Activated naive CD8-positive, alpha-beta T cell treated with anti-CD3 and anti-CD28 coated beads, Interleukin-2, amount 50 U/mL, for 24 hours (primary cell): ENCODE measurements around the gene PACS1.

Source experiments
- ATAC-seq: fragments of 150-1000 bp; cut with Tn5 transposase; one replicate; pipeline ENCODE4 v1.10.0; 2021
- DNase-seq: peaks from one replicate; pipeline ENCODE4 v3.0.0; 2021
- H3K27ac Mint-ChIP-seq: one replicate; pipeline ENCODE4 v1.8.0; 2021; ENCODE audit warnings: mild to moderate bottlenecking, mixed read lengths
- H3K27me3 Mint-ChIP-seq: one replicate; pipeline ENCODE4 v1.8.0; 2021; ENCODE audit warnings: mixed read lengths
- H3K36me3 Mint-ChIP-seq: one replicate; pipeline ENCODE4 v1.8.0; 2021; ENCODE audit warnings: low read depth, mixed read lengths
- H3K4me1 Mint-ChIP-seq: one replicate; pipeline ENCODE4 v1.8.0; 2021; ENCODE audit warnings: mixed read lengths
- H3K4me3 Mint-ChIP-seq: one replicate; pipeline ENCODE4 v1.8.0; 2021; ENCODE audit warnings: mild to moderate bottlenecking, moderate library complexity, mixed read lengths
- H3K9me3 Mint-ChIP-seq: one replicate; pipeline ENCODE4 v1.8.0; 2021; ENCODE audit warnings: mixed read lengths

The PACS1 gene

DNA sequence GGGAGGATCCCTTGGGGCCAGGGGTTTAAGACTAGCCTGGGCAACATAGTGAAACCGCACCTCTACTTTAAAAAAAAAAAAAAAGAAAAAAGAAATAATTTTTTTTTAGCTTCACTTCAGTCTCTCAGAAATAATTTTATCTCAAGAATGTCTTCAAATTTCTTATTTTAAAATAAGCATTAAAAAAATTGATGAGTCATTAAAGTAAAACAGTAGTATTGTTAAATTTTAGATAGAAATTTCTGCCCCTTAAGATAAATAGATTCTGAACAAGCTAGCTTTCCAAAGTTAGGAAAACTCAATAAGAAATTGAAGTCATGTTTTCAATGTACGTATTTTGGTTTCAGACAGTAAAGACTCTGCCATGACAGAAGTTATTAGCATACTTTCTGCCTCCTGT, 7.7 kb upstream of the PACS1 start:
- ATAC-seq (no peak), DNase-seq (no peak)
- Mint-ChIP-seq H3K36me3 (peaks cover 84% of the 10 kb centered on the region), H3K4me1 (peaks cover 58% of the 10 kb centered on the region), H3K9me3 (no peaks in the 10 kb centered on the region), H3K4me3 (no peak overlapping the region), H3K27me3 (no peaks in the 10 kb centered on the region), H3K27ac (peak overlapping the region; percentile 73)

DNA sequence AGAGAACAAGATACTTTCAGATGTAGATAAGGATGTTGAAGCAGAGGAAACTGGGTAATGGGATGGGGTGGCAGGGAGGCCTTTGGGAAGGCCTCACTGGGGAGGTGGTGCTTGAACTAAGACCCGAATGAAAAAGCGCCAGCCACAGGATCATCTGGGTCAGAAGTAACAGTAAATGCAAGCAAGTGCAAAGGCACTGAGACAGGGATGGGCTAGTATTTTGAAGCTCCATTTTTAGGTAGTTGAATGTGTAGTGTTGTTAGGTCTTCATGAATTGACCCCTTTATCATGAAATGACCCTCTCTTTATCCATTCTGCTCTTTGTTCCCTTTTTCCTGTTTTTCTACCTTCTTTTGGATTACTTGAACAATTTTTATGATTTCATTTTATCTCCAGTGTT, 6.2 kb upstream of the PACS1 start:
- peak overlapping the region; percentile 73 for H3K27ac Mint-ChIP-seq
- no peaks in the 10 kb centered on the region for H3K27me3 Mint-ChIP-seq
- no peaks in the 10 kb centered on the region for H3K9me3 Mint-ChIP-seq
- DNase-seq (no peak), ATAC-seq (no peak)
- peaks cover 87% of the 10 kb centered on the region for H3K36me3 Mint-ChIP-seq
- H3K4me1 Mint-ChIP-seq: peaks cover 68% of the 10 kb centered on the region
- no peak overlapping the region for H3K4me3 Mint-ChIP-seq

DNA sequence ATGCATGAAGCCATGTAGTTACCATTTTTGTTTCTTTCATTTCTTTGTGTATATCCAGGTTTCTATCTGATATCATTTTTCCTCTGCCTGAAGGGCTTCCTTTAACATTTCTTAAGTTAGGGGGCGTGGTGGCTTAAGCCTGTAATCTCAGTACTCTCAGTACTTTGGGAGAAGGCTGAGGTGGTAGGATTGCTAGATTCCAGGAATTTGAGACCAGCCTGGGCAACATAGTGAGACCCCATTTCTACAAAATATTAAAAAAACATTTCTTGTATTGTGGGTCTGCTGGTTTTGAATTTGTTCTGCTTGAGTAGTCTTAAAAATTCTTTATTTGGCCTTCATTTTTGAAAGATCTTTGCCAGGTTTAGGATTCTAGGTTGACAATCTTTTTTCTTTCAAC, 5.5 kb upstream of the PACS1 start:
- ATAC-seq (no peak), DNase-seq (no peak)
- H3K4me3 Mint-ChIP-seq: no peak overlapping the region
- H3K27me3 Mint-ChIP-seq: no peaks in the 10 kb centered on the region
- no peaks in the 10 kb centered on the region for H3K9me3 Mint-ChIP-seq
- H3K27ac Mint-ChIP-seq: no peak overlapping the region
- peaks cover 71% of the 10 kb centered on the region for H3K4me1 Mint-ChIP-seq
- peaks cover 83% of the 10 kb centered on the region for H3K36me3 Mint-ChIP-seq

DNA sequence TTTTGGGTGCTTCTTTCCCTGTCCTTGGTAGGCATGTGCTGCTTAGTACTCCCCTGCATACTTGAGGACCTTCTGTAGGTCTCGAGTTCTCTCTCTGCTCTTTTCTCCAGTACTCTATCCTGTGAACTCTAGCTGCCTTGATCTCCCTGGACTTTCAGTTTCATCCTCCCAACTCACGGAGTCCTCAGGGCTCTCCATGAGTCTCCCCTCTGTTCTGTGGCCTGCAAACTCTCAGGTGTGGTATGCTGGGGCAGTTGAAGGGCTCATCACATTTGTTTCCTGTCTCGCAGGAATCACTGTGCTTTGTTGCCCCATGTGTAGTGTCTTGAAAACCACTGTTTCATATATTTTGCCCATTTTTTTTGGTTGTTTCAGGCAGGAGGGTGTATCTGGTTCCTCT, 3.3 kb upstream of the PACS1 start:
- Mint-ChIP-seq H3K27me3 (no peaks in the 10 kb centered on the region), H3K4me1 (peaks cover 58% of the 10 kb centered on the region), H3K36me3 (peaks cover 71% of the 10 kb centered on the region), H3K4me3 (no peak overlapping the region), H3K27ac (peak overlapping the region; percentile 37), H3K9me3 (no peaks in the 10 kb centered on the region)
- no peak for DNase-seq
- ATAC-seq: no peak

DNA sequence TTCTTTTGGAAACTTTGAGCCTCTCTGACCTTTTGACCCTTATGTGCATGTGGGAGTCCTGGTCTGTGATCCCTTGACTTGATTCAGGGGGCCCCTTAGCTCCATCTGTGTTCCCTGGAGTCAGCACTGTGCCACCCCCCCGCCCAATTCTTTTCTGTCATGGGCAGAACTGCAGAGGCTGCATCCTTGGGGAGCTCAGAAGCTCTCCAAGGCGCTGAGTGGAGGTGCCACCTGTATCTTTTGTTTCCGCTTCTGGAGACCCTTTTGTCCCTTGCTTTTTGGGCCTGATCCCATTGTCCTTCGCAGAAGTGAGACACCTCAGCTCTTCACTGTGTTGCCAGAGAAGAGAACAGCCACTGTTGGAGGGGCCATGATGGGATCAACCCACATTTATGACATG, 2.4 kb upstream of the PACS1 start:
- Mint-ChIP-seq H3K27ac (peak overlapping the region; percentile 95), H3K36me3 (peaks cover 72% of the 10 kb centered on the region), H3K4me1 (peaks cover 64% of the 10 kb centered on the region), H3K4me3 (no peak overlapping the region), H3K27me3 (no peaks in the 10 kb centered on the region), H3K9me3 (no peaks in the 10 kb centered on the region)
- DNase-seq (no peak), ATAC-seq (no peak)

DNA sequence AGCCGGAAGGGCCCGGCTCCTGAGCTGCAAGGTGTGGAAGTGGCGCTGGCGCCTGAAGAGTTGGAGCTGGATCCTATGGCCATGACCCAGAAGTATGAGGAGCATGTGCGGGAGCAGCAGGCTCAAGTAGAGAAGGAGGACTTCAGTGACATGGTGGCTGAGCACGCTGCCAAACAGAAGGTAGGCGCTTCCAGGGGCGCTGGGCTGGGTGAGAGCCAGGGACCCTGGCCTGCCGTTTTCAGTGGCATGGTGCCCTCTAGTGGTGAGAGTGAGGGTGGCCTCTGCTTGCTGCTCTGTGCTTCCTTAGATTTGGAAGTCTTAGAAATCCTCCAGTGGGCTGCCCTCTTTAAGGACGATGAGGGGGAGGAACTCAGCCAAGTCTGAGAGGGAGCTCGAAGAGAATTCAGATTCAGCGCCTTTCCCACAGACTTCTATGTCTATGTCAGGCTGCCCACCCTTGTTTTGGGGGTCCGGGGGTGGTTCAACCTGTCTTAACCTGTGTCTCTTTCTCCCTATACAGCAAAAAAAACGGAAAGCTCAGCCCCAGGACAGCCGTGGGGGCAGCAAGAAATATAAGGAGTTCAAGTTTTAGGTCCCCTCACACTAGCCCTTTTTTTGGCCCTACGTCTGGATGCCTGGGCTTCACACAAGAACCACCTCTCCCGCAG, 1.8 kb upstream of the PACS1 start:
- ATAC-seq: peak; percentile 39
- Mint-ChIP-seq H3K27ac (peak overlapping the region; percentile 95), H3K9me3 (no peaks in the 10 kb centered on the region), H3K4me3 (peak overlapping the region; percentile 77), H3K4me1 (peaks cover 66% of the 10 kb centered on the region), H3K36me3 (peaks cover 69% of the 10 kb centered on the region), H3K27me3 (no peaks in the 10 kb centered on the region)
- DNase-seq: peak; percentile 81

DNA sequence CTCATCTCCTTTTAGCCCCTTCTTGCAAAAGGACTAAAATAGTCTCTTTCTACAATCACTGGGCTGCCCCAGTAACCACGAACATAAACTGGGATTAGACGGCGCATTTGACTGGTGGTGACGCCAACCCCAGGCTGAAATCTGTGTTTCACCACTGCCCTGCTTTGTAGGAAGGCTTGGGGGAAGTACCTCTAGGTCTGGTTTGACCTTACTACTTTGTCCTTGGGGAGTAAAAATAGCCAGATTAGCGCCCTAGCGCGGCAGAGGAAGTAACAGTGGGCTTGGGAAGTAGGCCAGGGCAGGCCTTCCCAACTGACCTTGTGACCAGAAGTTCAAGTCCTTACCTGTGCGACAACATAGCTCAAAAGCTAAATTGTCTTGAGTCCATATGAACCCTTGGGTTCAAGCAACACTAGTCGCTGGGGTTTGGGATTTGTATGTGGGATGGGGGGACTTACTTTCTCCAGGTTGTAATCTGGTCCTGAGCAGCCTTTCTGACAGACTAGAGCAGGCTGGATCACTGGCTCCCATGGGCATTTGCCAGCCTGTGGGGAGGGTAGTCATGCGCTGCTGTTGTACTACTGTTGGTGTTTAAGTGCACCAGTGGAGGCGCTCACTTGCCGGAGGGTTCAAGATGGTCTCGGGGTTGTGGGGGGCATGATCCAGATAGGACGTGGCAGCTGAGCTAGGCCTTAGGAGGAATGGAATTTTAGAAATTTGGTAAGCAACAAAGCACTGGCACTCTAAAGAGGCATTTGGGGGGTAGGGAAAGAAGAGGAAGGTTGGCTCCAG, 953 bp upstream of the PACS1 start:
- Mint-ChIP-seq H3K9me3 (no peaks in the 10 kb centered on the region), H3K4me1 (peaks cover 68% of the 10 kb centered on the region), H3K4me3 (peak overlapping the region; percentile 77), H3K27me3 (no peaks in the 10 kb centered on the region), H3K27ac (peak overlapping the region; percentile 95), H3K36me3 (peaks cover 64% of the 10 kb centered on the region)
- peak; percentile 58 for DNase-seq
- ATAC-seq: peak; percentile 33

DNA sequence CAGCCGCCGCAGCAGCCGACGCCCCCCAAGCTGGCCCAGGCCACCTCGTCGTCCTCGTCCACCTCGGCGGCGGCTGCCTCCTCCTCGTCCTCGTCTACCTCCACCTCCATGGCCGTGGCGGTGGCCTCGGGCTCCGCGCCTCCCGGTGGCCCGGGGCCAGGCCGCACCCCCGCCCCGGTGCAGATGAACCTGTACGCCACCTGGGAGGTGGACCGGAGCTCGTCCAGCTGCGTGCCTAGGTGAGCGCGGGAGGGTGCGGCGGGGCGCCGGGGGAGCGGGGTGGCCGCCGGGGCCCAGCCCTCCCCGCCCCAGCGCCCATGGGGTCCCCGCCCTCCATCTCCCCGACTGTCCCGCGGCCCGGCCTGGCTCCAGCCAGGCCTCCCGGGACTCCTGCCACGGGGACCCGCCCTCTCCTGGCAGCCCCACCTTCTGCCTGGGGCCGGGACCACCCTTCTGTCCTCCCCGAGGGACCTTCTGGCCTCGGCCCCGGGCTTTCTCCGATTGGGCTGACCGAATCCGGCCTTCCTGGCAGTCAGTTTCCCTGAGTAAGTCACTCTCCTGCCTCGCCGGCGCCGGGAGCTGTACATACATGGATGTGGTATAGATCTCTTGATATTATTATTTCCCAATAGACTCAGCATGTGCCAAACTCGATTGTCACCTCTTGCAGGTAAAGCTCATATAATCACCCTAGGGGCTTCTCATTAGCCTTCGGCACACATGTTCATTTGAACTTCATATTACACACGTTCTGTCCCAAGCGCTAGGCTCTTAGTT, 720 bp downstream of the PACS1 start:
- DNase-seq (no peak), ATAC-seq (no peak)
- Mint-ChIP-seq H3K27me3 (no peaks in the 10 kb centered on the region), H3K9me3 (no peaks in the 10 kb centered on the region), H3K4me3 (peak overlapping the region; percentile 93), H3K4me1 (peaks cover 72% of the 10 kb centered on the region), H3K27ac (peak overlapping the region; percentile 88), H3K36me3 (peaks cover 61% of the 10 kb centered on the region)

DNA sequence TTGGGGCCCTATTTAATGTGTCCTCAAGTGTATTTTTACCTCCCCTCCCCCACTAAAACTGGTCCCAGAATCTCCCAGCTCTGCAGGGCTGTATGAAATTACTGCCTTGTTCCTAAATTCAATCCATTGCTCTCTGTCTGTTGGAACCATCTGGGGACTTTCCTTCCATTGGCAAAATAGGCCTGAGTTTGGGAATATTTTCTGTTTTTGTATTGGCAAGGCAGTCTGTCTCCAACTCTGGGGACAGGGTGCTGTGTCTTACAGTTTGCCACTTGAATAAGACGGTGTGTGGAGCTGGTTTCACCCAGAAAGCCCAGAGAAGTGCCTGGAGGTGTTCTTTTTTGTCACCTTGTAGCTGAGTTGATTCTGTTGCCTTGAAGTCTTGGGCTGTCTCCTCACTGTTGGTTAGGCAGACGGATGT, 1.3 kb downstream of the PACS1 start:
- ATAC-seq: no peak
- peak overlapping the region; percentile 88 for H3K27ac Mint-ChIP-seq
- peaks cover 61% of the 10 kb centered on the region for H3K36me3 Mint-ChIP-seq
- H3K4me3 Mint-ChIP-seq: peak overlapping the region; percentile 93
- H3K27me3 Mint-ChIP-seq: no peaks in the 10 kb centered on the region
- peaks cover 74% of the 10 kb centered on the region for H3K4me1 Mint-ChIP-seq
- no peak for DNase-seq
- no peaks in the 10 kb centered on the region for H3K9me3 Mint-ChIP-seq

DNA sequence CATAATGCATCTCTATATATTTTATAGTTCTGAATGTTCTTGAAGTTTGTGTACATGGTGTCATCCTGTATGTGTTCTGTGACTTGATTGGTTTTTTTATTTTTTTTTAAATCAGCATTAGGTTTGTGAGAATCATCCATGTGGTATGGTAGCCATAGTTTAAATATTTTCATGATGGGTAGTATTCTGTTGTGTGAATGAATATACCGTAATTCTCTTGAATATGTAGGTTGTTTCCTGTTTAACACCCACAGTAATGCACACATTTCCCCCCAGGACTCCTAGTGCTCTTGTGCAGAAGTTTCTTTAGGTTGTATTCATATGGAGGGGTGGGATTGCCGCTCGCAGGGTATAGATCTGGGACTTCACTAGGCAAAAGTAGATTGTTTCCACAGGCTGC, 2.0 kb downstream of the PACS1 start:
- H3K36me3 Mint-ChIP-seq: peaks cover 58% of the 10 kb centered on the region
- DNase-seq (no peak), ATAC-seq (no peak)
- no peaks in the 10 kb centered on the region for H3K9me3 Mint-ChIP-seq
- H3K4me3 Mint-ChIP-seq: peak overlapping the region; percentile 93
- no peaks in the 10 kb centered on the region for H3K27me3 Mint-ChIP-seq
- H3K27ac Mint-ChIP-seq: peak overlapping the region; percentile 88
- H3K4me1 Mint-ChIP-seq: peaks cover 70% of the 10 kb centered on the region

DNA sequence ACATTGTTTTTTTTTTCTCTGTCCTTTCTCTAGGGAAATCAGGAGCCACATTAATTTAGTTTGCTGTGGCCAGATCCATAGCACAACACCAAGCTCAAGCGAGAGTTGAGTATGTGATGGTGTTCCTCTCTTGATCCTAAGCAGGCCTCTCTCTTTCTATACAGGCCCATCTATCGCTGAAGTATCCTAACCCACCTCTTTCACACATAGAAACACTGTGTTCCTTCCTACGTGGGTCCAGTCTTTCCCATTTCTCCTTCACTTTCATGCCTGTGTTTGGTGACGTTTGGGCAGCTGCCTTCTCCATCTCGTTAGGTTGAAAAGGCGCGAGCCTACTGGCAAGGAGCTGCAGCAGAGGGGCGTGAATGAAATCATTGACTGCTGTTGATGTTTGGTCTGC, 2.4 kb downstream of the PACS1 start:
- Mint-ChIP-seq H3K36me3 (peaks cover 56% of the 10 kb centered on the region), H3K4me1 (peaks cover 69% of the 10 kb centered on the region), H3K27ac (peak overlapping the region; percentile 88)

DNA sequence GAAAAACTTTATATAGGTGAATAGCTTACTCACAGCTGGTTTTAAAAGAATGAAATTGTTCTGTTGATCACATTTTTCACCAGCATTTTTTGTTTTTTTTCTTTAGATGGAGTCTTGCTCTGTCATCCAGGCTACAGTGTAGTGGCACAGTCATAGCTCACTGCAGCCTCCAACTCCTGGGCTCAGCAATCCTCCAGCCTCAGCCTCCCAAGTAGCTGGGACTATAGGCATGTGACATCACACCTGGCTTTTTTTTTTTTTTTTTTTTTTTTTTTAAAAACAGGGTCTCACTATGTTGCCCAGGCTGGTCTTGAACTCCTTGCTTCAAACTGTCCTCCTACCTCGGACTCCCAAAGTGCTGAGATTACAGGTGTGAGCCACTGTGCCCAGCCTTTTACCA, 3.6 kb downstream of the PACS1 start:
- H3K27ac Mint-ChIP-seq: no peak overlapping the region
- H3K9me3 Mint-ChIP-seq: no peaks in the 10 kb centered on the region
- ATAC-seq (no peak), DNase-seq (no peak)
- peaks cover 66% of the 10 kb centered on the region for H3K4me1 Mint-ChIP-seq
- H3K4me3 Mint-ChIP-seq: no peak overlapping the region
- H3K36me3 Mint-ChIP-seq: peaks cover 53% of the 10 kb centered on the region
- H3K27me3 Mint-ChIP-seq: no peaks in the 10 kb centered on the region

More for the DNA sequence above, 2.4 kb downstream of the PACS1 start:
- H3K27me3 Mint-ChIP-seq: no peaks in the 10 kb centered on the region
- DNase-seq (no peak), ATAC-seq (no peak)
- no peaks in the 10 kb centered on the region for H3K9me3 Mint-ChIP-seq
- peak overlapping the region; percentile 93 for H3K4me3 Mint-ChIP-seq

DNA sequence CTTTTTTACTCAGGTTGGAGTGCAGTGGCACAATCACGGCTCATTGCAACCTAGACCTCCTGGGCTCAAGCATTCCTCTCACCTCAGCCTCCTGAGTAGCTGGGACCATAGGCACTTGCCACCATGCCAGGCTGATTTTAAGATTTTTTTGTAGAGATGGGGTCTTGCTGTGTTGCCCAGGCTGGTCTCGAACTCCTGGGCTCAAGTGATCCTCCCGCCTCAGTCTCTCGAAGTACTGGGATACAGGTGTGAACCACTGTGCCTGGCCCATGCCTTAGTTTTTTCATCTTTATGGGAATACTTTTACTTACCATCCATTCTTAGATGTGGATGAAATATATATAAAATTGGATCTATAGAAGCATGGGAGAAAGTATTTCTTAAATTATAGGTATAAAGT, 5.2 kb downstream of the PACS1 start:
- Mint-ChIP-seq H3K36me3 (peaks cover 50% of the 10 kb centered on the region), H3K4me1 (peaks cover 73% of the 10 kb centered on the region)
- DNase-seq: no peak

DNA sequence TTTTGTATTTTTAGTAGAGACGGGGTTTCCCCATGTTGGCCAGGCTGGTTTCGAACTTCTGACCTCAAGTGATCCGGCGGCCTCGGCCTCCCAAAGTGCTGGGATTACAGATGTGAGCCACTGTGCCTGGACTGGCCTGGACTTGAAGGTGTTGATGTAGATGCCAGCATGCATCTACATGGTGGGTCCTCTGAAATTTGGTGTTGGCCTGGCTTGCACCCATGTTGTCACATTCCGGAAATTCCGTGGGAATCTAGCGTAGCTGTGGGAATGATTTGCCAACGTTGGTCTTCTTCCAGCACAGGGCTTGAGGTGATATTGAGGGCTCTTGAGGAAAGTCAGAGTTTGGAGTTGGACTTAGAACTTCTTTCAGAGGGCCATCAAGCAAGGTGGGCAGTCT, 6.5 kb downstream of the PACS1 start:
- DNase-seq (no peak), ATAC-seq (no peak)
- Mint-ChIP-seq H3K36me3 (peaks cover 45% of the 10 kb centered on the region), H3K27ac (no peak overlapping the region), H3K27me3 (no peaks in the 10 kb centered on the region), H3K4me3 (no peak overlapping the region), H3K4me1 (peaks cover 78% of the 10 kb centered on the region), H3K9me3 (no peaks in the 10 kb centered on the region)

More for the DNA sequence above, 5.2 kb downstream of the PACS1 start:
- ATAC-seq: no peak
- no peaks in the 10 kb centered on the region for H3K9me3 Mint-ChIP-seq
- no peak overlapping the region for H3K27ac Mint-ChIP-seq
- no peaks in the 10 kb centered on the region for H3K27me3 Mint-ChIP-seq
- H3K4me3 Mint-ChIP-seq: no peak overlapping the region

DNA sequence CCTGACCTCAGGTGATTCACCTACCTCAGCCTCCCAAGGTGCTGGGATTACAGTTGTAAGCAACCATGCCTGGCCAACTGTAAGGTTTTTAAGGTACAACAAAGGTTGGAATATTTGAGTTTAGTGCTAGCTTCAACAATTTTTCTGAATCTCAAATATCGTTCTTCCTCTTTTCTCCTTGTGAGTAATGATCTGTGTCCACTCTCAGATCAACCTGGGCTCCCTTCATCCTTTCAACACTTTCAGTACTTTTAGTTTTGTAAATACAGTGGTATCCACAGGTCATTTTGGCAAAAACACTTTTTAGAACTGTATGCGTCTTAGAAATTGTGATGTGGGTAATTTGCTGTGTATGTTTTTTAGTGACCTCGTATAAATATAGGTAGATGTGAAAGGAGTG, 7.9 kb downstream of the PACS1 start:
- Mint-ChIP-seq H3K4me1 (peaks cover 77% of the 10 kb centered on the region), H3K27me3 (no peaks in the 10 kb centered on the region), H3K36me3 (peaks cover 37% of the 10 kb centered on the region), H3K27ac (peak overlapping the region; percentile 75), H3K9me3 (no peaks in the 10 kb centered on the region), H3K4me3 (no peak overlapping the region)
- no peak for ATAC-seq
- DNase-seq: no peak
